Activated T-helper 17 cell treated with anti-CD3 and anti-CD28 coated beads, Interleukin-2, amount 50 U/mL, for 72 hours (primary cell): Measurements from ENCODE around the gene TMEM255B. TPM values are rescaled to one million over a fixed set of nuclear protein-coding genes. Genes with fewer than 3 reads are reported as not detected.

Source experiments
- ATAC-seq: fragments of 150-1000 bp; cut with Tn5 transposase; replicated peaks from 2 replicates; pipeline ENCODE4 v1.10.0; 2021; ENCODE audit warnings: mild to moderate bottlenecking, moderate library complexity
- H3K27ac Mint-ChIP-seq: one replicate; pipeline ENCODE4 v1.8.0; 2022; ENCODE audit warnings: mixed read lengths
- H3K27me3 Mint-ChIP-seq: one replicate; pipeline ENCODE4 v1.8.0; 2022; ENCODE audit warnings: mixed read lengths
- H3K36me3 Mint-ChIP-seq: one replicate; pipeline ENCODE4 v1.8.0; 2022; ENCODE audit warnings: low read depth, mild to moderate bottlenecking, mixed read lengths
- H3K4me1 Mint-ChIP-seq: one replicate; pipeline ENCODE4 v1.8.0; 2022; ENCODE audit warnings: mixed read lengths
- H3K4me3 Mint-ChIP-seq: one replicate; pipeline ENCODE4 v1.8.0; 2022; ENCODE audit warnings: mild to moderate bottlenecking, mixed read lengths
- H3K9me3 Mint-ChIP-seq: one replicate; pipeline ENCODE4 v1.8.0; 2022; ENCODE audit warnings: mixed read lengths
- total RNA-seq, 2 donors: library from RNA; stranded (reverse); gene quantifications; one replicate each; pipeline ENCODE4 v1.2.3, GENCODE V29; 2022

Gene TMEM255B
- total RNA-seq, 2 donors from 2014 or later, result 2.0 TPM

DNA sequence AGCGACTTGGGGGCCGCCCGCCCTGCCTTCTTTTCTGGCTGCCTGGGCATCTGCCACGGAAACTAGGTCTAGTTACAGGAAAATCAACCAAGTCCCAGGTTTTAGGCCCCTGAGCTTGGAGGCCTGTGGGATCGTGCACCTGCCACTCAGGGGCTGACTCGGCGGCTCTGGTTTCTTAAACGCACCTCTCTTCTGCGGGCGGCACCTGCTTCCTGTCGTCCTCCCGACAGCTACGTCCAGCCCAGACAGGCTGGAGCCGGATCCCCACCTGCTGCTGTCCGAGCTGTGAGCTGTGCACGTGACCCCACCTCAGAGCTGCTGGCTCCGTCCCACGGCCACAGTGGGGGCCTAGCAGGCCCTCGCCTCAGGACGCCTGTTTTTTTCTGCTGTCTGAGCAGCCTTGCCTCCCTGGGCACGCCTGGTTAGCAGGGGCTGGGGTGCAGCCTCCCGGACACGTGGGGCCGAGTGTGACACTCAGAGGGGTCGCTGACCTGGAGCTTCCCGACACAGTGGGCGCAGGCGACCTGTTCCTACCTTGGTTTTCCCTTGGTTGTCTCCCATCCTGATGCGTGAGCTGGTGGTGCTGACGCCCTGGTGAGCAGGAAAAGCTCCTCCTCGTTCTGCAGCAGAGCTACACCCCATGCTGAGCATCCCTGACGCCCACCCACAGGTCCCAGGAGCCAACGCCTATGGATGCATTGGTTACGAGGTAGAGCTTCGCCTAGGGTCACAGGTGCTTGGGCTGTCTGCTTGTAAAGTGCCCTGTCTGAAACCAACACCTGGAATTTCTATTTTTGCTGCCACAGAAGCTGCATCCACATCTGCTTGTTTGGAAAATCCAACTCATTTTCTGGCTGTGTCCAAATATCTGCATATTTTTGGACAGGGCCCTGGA is 17.5 kb downstream of the TMEM255B start:
- Mint-ChIP-seq H3K27ac (no peak overlapping the region), H3K36me3 (no peaks in the 10 kb centered on the region), H3K4me1 (peaks cover 9% of the 10 kb centered on the region), H3K4me3 (no peak overlapping the region), H3K9me3 (peaks cover 9% of the 10 kb centered on the region), H3K27me3 (peaks cover 22% of the 10 kb centered on the region)
- ATAC-seq, result no peak

DNA sequence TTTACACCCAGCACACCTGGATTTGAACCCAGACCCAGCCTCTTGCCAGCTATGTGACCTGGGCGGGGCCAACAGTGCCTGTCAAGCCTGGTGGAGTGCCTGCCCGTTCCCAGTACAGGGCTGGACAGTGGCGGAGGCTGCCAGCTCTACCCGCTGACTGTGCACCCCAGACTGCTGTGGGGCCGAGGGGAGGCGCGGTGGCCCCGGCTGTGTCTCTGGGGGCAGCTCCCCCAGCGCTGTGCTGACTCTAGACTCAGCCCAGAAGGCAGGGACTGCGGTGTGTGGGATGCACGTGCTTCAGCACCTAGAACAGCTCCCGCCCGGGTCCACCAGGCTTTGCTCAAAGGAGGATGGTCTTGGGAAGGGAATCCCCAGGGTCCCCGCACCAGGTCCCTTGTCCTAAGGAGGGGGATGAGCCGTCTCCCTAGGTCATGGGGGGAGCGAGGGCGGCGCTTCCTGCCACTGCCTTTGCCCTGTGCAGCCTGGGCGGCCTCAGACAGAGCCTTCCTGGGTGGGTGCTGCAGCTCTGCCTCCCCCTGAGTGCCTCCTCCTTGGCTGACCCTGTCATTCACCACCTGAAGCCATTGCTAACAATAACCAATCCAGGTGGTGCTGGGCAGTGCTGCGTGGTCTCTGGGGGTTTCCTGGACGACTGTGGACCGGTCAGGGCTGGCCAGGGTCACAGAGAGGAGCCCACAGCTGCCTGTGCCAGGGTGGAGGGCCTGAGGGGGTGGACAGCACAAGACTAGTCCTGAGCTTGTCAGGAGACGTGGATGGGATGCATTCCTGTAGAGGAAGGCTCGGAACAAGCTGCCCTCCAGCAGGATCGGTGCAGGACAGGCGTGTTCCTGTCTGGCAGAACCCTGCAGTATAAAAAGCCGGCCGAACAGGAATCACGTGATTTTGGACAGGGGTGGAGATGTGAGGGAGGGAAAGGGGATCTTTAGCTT is 18.6 kb downstream of the TMEM255B start:
- H3K27me3 Mint-ChIP-seq, result peaks cover 22% of the 10 kb centered on the region
- H3K4me3 Mint-ChIP-seq, result no peak overlapping the region
- no peaks in the 10 kb centered on the region for H3K36me3 Mint-ChIP-seq
- ATAC-seq, result no peak
- peaks cover under 1% of the 10 kb centered on the region for H3K9me3 Mint-ChIP-seq
- H3K4me1 Mint-ChIP-seq, result peaks cover under 1% of the 10 kb centered on the region
- H3K27ac Mint-ChIP-seq, result no peak overlapping the region

DNA sequence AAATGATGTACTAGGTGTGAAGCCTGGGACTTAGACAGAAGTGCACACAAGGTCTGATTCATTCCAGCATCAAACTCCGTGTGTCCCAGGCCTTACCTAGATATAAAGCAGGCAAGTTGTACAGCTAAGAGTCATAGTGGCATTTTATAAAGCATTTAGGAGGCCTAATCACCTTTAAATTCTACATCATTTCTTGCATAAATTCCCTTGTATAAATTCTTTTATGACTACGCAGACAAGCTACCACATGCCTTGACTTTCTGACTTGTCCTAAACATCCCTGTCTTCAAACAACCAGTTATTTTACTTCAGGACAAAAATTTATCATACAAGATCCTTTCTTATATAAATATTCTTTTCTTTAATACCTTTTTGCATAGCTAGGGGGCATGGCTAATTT is 22.5 kb downstream of the TMEM255B start:
- Mint-ChIP-seq H3K36me3 (no peaks in the 10 kb centered on the region), H3K4me1 (peaks cover 5% of the 10 kb centered on the region), H3K9me3 (no peaks in the 10 kb centered on the region), H3K27ac (no peak overlapping the region), H3K4me3 (no peak overlapping the region), H3K27me3 (peaks cover 38% of the 10 kb centered on the region)
- no peak for ATAC-seq

DNA sequence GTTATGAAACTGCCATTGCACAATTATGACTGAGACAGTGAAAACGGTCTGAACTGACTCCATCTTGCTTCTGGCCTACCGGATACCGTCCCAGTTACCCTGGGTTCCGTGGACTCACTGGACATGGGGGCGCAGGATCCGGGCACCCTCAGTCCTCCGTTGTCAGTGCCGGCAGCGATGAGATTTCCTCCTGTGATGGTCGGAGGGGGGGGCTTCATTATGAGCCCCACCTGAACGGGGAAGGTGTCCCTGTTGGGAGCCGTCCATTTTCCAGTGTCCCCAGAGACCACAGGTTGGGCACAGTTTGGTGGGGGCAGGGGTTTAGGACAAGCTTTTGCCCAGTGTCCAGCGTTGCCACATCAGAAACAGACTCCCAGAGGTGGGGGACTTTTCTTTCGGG is 23.4 kb downstream of the TMEM255B start:
- no peaks in the 10 kb centered on the region for H3K9me3 Mint-ChIP-seq
- H3K27me3 Mint-ChIP-seq, result peaks cover 34% of the 10 kb centered on the region
- peaks cover 5% of the 10 kb centered on the region for H3K4me1 Mint-ChIP-seq
- ATAC-seq, result no peak
- H3K36me3 Mint-ChIP-seq, result no peaks in the 10 kb centered on the region
- H3K27ac Mint-ChIP-seq, result no peak overlapping the region
- no peak overlapping the region for H3K4me3 Mint-ChIP-seq

DNA sequence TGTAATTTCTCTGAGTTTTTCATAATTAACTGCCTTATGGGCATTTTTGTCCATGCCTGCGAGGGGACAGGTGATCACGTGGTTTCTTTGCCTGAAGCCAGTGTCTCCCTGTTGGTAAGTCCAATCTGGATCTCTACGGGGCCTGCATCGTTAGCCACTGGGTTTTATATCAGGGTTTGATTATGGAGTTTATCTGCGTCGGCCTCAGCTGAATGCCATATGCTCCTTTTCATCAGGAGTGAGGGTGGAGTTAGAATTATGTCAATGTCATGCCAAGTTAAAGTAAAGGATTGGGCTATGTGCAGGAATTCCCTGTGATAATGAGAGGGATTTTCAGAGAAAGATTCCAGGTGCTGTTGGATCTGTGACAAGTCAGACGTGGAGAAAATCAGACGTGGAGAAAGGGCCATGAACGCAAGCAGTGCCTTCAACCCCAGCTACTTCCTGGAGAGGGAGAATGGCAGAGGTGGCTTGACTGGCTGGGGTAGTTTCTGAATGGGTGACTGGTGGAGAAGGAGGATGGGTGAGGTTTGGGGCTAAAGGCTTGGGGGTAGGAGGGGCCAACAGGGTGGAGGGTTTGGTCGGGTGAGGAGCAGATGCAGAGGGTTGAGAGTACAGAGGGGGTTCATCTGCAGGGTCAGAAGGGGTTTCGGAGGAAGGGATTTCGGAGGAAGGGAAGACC is 24.3 kb downstream of the TMEM255B start:
- Mint-ChIP-seq H3K27ac (peak overlapping the region; percentile 8), H3K9me3 (no peaks in the 10 kb centered on the region), H3K4me1 (peaks cover 5% of the 10 kb centered on the region), H3K36me3 (no peaks in the 10 kb centered on the region), H3K4me3 (no peak overlapping the region), H3K27me3 (peaks cover 31% of the 10 kb centered on the region)
- ATAC-seq, result no peak

DNA sequence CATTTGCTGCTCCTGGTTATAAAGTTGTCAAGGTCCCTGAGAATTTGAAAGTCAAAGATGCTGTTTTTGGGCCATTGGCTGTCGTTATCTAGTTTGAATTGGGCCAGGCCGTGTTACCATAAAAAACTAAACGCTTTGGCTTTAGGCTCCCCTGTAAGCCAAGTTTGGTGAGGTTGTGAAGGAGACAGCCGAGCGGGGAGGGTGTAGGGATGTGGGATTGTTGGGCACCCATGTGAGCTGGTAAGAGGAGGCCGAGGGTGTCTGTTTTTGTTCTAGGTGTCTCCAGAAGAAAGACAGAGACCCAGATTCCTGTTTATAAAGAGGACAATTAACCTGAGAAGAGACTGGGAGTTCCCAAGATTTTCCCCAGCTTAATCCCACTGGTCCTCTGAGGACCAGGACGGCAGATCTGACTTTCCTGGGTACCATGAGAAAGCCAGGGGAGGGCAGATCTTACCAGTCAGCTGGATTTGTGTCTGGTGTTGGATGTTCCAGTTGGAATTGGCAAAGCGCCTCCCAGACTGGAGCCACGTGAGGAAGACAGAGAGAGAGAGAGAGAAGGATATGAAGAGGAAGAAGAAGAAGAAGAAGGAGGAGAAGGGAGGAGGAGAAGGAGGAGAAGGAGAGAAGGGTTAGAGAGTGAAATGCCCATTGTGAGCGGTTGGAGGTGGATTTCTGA is 25.1 kb downstream of the TMEM255B start:
- Mint-ChIP-seq H3K27me3 (peaks cover 25% of the 10 kb centered on the region), H3K36me3 (no peaks in the 10 kb centered on the region), H3K4me3 (no peak overlapping the region), H3K4me1 (peaks cover 5% of the 10 kb centered on the region), H3K9me3 (no peaks in the 10 kb centered on the region), H3K27ac (peak overlapping the region; percentile 8)
- no peak for ATAC-seq

DNA sequence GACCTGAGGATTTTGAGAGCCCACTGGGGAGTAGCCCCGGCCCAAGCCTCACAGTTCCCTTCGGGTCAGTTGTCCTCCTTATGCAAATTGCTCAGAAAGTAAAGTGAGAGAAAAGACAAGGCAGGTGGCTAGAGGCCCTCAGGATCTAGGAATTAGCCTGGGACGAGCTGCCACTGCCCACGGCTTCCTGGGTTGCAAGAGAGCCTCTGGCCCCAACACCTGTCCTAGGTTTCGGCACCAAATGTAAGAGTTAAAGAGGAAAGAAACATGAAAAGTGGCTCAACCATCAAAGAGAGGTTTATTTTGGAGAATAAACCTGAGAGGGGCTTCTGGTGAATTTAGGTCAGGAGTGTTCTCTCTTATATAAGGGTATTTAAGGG is 25.6 kb downstream of the TMEM255B start:
- no peak for ATAC-seq
- Mint-ChIP-seq H3K27ac (no peak overlapping the region), H3K4me3 (no peak overlapping the region), H3K27me3 (peaks cover 20% of the 10 kb centered on the region), H3K9me3 (no peaks in the 10 kb centered on the region), H3K36me3 (no peaks in the 10 kb centered on the region), H3K4me1 (peaks cover 5% of the 10 kb centered on the region)

DNA sequence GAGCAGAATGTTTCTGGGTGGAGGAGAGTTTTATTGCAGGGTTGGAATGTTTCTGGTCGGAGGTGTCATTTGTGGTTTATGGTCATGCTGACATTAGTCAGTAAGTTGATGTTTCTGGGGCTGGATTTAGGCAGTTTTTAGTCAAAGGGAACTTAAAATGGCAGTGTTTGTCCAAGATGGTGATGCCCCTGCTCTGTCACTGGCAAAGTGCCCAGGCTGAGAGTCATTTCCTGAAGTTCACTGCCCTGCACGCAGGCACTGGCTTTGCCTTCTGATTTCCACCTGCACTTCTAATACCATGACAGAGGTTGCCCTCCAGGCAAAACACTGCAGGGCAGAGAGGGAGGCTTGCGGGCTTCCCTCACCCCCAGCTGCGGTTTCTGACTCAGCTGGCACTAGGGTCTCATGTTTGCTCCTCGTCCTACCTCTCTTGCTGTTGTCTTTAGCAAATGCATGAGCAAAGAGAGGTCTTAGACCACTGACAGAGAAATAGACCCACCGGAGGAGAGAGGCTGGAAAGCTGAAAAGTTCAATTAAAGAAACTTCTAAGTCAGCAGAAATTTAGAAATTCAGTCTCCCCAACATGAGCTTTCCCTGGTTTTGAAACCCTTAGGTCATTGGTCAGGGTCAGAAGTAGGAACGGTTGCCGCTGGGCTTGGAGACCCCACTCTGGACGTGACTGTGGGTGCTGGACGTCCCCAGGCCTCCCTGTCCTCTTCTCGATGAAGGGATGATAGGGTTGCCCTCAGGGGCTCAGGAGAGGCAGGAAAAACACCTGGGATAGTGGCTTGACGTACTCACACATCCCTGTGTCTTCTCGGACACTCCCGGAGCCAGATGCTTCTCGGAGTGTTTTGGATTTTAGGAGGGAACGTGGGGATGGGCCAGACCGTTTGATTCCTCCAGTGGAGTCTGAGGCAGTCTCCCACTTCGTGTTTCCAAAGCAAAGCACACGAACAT is 26.3 kb downstream of the TMEM255B start:
- Mint-ChIP-seq H3K36me3 (no peaks in the 10 kb centered on the region), H3K4me1 (peaks cover 5% of the 10 kb centered on the region), H3K27ac (no peak overlapping the region), H3K9me3 (no peaks in the 10 kb centered on the region), H3K4me3 (no peak overlapping the region), H3K27me3 (peaks cover 19% of the 10 kb centered on the region)
- peak; percentile 85 for ATAC-seq

DNA sequence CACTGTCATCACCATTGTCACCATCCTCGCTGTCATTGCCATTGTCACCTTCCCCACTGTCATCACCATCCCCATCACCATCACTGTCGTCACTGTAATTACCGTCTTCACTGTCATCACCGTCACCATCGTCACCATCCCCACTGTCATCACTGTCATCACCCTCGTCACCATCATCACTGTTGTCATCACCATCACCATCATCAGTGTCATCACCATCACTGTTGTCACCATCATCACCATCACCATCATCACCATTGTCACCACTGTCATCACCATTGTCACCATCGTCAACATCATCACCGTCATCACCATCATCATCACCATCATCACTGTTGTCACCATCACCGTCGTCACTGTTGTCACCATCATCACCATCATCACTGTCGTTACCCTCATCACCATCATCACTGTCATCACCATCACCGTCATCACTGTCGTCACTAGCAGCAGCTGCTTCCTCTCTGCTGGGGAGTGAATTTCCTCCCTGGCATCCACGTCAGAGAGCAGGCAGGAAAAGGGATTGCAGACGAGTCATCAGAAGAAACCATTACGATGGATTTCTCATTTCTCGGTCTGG is 27.3 kb downstream of the TMEM255B start:
- peaks cover 16% of the 10 kb centered on the region for H3K27me3 Mint-ChIP-seq
- H3K4me3 Mint-ChIP-seq, result no peak overlapping the region
- no peaks in the 10 kb centered on the region for H3K36me3 Mint-ChIP-seq
- H3K9me3 Mint-ChIP-seq, result no peaks in the 10 kb centered on the region
- peaks cover 5% of the 10 kb centered on the region for H3K4me1 Mint-ChIP-seq
- ATAC-seq, result peak; percentile 36
- no peak overlapping the region for H3K27ac Mint-ChIP-seq

DNA sequence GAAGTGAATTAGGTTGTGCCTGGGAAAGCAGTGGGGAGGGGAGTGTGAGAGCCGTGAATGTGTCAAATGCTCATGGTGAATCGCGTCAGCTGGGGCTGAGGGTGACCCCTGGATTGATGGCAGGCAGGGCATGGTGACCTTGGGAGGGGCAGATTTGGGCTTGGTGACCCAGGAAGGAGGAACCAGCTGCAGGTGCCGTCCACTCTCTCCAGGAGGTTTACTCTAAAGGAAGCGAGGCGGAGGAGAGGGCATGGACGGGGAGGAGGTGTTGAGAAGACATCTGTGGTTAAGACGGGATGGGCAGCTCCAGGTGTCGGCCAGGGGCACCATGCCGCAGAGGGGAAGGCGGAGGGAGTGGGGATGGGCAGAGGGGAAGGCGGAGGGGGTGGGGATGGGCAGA is 28.7 kb downstream of the TMEM255B start:
- Mint-ChIP-seq H3K27me3 (peaks cover 19% of the 10 kb centered on the region), H3K4me3 (no peak overlapping the region), H3K4me1 (peaks cover 5% of the 10 kb centered on the region), H3K9me3 (no peaks in the 10 kb centered on the region), H3K27ac (no peak overlapping the region), H3K36me3 (no peaks in the 10 kb centered on the region)
- ATAC-seq, result no peak

DNA sequence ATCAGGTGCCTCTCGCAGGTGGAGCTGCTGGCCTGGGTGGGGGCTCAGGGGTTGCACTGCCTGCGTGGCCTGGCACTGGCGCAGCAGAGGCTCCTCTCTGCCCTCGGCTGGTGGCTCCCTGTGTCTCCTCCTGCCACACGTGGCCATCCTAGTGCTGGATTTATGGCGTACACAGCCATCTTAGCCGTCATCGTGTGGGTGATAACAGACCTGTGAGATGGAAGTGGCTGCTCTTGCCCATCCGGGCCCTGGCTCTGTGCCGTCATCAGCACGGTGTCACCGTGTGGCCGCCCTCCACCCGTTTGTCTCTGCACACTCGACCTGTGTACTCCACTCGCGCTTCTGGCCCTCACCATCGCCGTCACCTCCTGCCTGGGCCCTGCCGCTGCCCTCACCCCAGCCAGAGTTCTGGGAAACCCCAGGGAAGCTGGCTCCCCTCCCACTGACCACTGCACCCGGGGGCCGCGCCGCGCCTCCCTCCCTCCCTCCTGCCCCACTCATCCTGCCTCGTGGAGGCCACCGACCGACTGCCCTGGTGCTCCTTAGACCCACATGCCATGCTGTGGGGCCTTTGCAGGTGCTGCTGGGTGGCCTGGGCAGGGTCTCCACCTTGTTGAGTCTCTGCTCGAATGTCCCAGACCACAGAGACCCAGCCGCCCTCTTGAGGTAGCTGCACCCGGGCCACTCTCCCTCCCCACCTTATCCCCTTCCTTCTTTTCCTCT is 29.5 kb downstream of the TMEM255B start:
- no peak overlapping the region for H3K4me3 Mint-ChIP-seq
- peaks cover 5% of the 10 kb centered on the region for H3K4me1 Mint-ChIP-seq
- H3K27ac Mint-ChIP-seq, result no peak overlapping the region
- peaks cover 14% of the 10 kb centered on the region for H3K27me3 Mint-ChIP-seq
- H3K36me3 Mint-ChIP-seq, result no peaks in the 10 kb centered on the region
- ATAC-seq, result no peak
- no peaks in the 10 kb centered on the region for H3K9me3 Mint-ChIP-seq

DNA sequence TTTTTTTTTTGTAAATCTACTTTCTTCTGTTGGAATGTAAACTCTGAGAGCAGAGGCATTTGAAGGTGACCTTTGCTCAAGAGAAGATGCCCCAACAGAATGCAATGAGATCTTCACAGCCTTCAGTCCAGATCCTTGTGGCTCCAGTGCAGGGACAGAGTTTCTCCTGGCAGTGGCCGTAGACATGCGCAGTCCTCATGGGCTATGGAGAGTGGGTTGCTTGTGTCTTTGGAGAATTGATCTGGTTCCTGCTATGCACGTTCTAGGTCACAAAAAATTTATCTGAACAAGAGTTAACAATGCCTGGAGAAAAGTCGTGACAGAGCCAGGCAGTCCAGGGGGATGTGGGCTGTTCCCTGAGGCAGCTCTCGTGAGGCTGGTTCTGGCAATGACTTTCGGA is 30.1 kb downstream of the TMEM255B start:
- H3K27me3 Mint-ChIP-seq, result peaks cover 12% of the 10 kb centered on the region
- no peak overlapping the region for H3K4me3 Mint-ChIP-seq
- H3K4me1 Mint-ChIP-seq, result peaks cover 5% of the 10 kb centered on the region
- no peak overlapping the region for H3K27ac Mint-ChIP-seq
- H3K36me3 Mint-ChIP-seq, result no peaks in the 10 kb centered on the region
- ATAC-seq, result no peak
- no peaks in the 10 kb centered on the region for H3K9me3 Mint-ChIP-seq
